ENCODE data around the gene RSAD2.

The RSAD2 gene

GRCh38 chr2:6864231-6864754 is 13.3 kb upstream of the RSAD2 start:
- no peak overlapping the region for H3K4me3 ChIP-seq (ENCODE audit: low read depth, low read length)

GRCh38 chr2:6864923-6865345 is 12.6 kb upstream of the RSAD2 start:
- peak overlapping the region; percentile 40 for H3K4me3 ChIP-seq (ENCODE audit: low read depth, low read length)

GRCh38 chr2:6865346-6866274 is 12.0 kb upstream of the RSAD2 start, which contains the start of gene CMPK2:
Gene CMPK2, minus strand, starts transcription at chr2:6865907. Its CDS starts 211 bp downstream, at chr2:6865696.
- peak within 1 kb of the TSS; percentile 40 for H3K4me3 ChIP-seq (ENCODE audit: low read depth, low read length)

- H3K4me3 ChIP-seq (ENCODE audit: low read depth, low read length) = peak overlapping the region; percentile 40
Observed at GRCh38 chr2:6866275-6866671, 11.3 kb upstream of the RSAD2 start.

- no peak overlapping the region for H3K4me3 ChIP-seq (ENCODE audit: low read depth, low read length)
Observed at GRCh38 chr2:6866982-6867381, 10.6 kb upstream of the RSAD2 start.

GRCh38 chr2:6872394-6872793 is 5.2 kb upstream of the RSAD2 start:
- H3K4me3 ChIP-seq (ENCODE audit: low read depth, low read length) = no peak overlapping the region

- no peak overlapping the region for H3K4me3 ChIP-seq (ENCODE audit: low read depth, low read length)
Observed at GRCh38 chr2:6874032-6874431, 3.5 kb upstream of the RSAD2 start.

GRCh38 chr2:6876309-6876708 is 1.3 kb upstream of the RSAD2 start:
- no peak overlapping the region for H3K4me3 ChIP-seq (ENCODE audit: low read depth, low read length)

GRCh38 chr2:6878549-6878948 is 972 bp downstream of the RSAD2 start:
- H3K4me3 ChIP-seq (ENCODE audit: low read depth, low read length) = no peak overlapping the region

- no peak overlapping the region for H3K4me3 ChIP-seq (ENCODE audit: low read depth, low read length)
Observed at GRCh38 chr2:6879011-6879410, 1.4 kb downstream of the RSAD2 start.

- no peak overlapping the region for H3K4me3 ChIP-seq (ENCODE audit: low read depth, low read length)
Observed at GRCh38 chr2:6880200-6880733, 2.7 kb downstream of the RSAD2 start.

GRCh38 chr2:6881046-6881445 is 3.5 kb downstream of the RSAD2 start:
- no peak overlapping the region for H3K4me3 ChIP-seq (ENCODE audit: low read depth, low read length)

GRCh38 chr2:6881516-6881915 is 3.9 kb downstream of the RSAD2 start:
- H3K4me3 ChIP-seq (ENCODE audit: low read depth, low read length) = no peak overlapping the region

GRCh38 chr2:6883448-6884122 is 6.0 kb downstream of the RSAD2 start:
- H3K4me3 ChIP-seq (ENCODE audit: low read depth, low read length) = no peak overlapping the region

- H3K4me3 ChIP-seq (ENCODE audit: low read depth, low read length) = no peak overlapping the region
Observed at GRCh38 chr2:6885551-6885950, 8.0 kb downstream of the RSAD2 start.

GRCh38 chr2:6885968-6886367 is 8.4 kb downstream of the RSAD2 start:
- no peak overlapping the region for H3K4me3 ChIP-seq (ENCODE audit: low read depth, low read length)

- no peak overlapping the region for H3K4me3 ChIP-seq (ENCODE audit: low read depth, low read length)
Observed at GRCh38 chr2:6887751-6888192, 10.2 kb downstream of the RSAD2 start.

GRCh38 chr2:6888724-6889123 is 11.1 kb downstream of the RSAD2 start:
- no peak overlapping the region for H3K4me3 ChIP-seq (ENCODE audit: low read depth, low read length)

GRCh38 chr2:6893876-6894482 is 16.4 kb downstream of the RSAD2 start:
- H3K4me3 ChIP-seq (ENCODE audit: low read depth, low read length) = no peak overlapping the region

GRCh38 chr2:6896930-6897759 is 19.6 kb downstream of the RSAD2 start:
- H3K4me3 ChIP-seq (ENCODE audit: low read depth, low read length) = no peak overlapping the region

Measured in iPS-11a (cell line).